HFF-Myc (cell line): ENCODE measurements around the gene INPP5A.
"Not testable (repeated sequence)": the region's sequence is repeated elsewhere in the genome, so short reads cannot be mapped to it uniquely, and the experiment has no call there.

Experiments used
- DNase-seq: peaks from one replicate; pipeline ENCODE4 v3.0.0-alpha.2; 2011; ENCODE audit warnings: low read depth; ENCODE audit errors: extremely low read depth
- H3K4me3 ChIP-seq: replicated peaks from 2 replicates; pipeline ENCODE4 v1.5.1; 2011; ENCODE audit warnings: low read depth, mild to moderate bottlenecking, control low read depth, low read length
- TF ChIP-seq, protein P1 (sequence below): IDR thresholded peaks from 2 replicates; pipeline ENCODE4 v1.5.1; 2012; ENCODE audit warnings: mild to moderate bottlenecking, low read depth, low read length, control low read depth; ENCODE audit errors: missing control alignments

Gene INPP5A

GRCh38 chr10:132817701-132818211 is 280.2 kb downstream of the INPP5A start:
- TF ChIP-seq, protein P1, sequence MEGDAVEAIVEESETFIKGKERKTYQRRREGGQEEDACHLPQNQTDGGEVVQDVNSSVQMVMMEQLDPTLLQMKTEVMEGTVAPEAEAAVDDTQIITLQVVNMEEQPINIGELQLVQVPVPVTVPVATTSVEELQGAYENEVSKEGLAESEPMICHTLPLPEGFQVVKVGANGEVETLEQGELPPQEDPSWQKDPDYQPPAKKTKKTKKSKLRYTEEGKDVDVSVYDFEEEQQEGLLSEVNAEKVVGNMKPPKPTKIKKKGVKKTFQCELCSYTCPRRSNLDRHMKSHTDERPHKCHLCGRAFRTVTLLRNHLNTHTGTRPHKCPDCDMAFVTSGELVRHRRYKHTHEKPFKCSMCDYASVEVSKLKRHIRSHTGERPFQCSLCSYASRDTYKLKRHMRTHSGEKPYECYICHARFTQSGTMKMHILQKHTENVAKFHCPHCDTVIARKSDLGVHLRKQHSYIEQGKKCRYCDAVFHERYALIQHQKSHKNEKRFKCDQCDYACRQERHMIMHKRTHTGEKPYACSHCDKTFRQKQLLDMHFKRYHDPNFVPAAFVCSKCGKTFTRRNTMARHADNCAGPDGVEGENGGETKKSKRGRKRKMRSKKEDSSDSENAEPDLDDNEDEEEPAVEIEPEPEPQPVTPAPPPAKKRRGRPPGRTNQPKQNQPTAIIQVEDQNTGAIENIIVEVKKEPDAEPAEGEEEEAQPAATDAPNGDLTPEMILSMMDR, result no peak
- DNase-seq, result no peak
- no peak overlapping the region for H3K4me3 ChIP-seq

GRCh38 chr10:132820056-132820455 is 282.5 kb downstream of the INPP5A start:
- DNase-seq, result no peak
- H3K4me3 ChIP-seq, result no peak overlapping the region
- TF ChIP-seq, protein P1, result no peak

DNA sequence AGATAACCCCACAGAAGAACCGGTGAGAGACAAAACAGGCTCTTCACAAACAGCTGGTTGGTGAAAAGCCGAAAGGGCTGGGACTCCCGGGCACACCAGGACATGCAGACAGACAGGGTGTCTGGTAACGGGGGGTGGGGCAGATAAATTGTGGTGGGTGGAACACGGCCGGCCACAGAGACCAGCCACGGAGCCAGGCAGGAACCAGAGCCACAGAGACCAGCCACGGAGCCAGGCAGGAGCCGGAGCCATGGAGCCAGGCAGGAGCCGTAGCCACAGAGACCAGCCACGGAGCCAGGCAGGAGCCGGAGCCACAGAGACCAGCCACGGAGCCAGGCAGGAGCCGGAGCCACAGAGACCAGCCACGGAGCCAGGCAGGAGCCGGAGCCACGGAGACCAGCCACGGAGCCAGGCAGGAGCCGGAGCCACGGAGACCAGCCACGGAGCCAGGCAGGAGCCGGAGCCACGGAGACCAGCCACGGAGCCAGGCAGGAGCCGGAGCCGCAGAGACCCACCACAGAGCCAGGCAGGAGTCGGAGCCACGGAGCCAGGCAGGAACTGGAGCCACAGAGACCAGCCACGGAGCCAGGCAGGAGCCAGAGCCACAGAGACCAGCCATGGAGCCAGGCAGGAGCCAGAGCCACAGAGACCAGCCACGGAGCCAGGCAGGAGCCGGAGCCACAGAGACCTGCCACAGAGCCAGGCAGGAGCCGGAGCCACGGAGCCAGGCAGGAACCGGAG is 288.4 kb downstream of the INPP5A start:
- H3K4me3 ChIP-seq, DNase-seq: not testable (repeated sequence)

- TF ChIP-seq, protein P1, result no peak
Measured at GRCh38 chr10:132826524-132827422, 289.2 kb downstream of the INPP5A start.

DNA sequence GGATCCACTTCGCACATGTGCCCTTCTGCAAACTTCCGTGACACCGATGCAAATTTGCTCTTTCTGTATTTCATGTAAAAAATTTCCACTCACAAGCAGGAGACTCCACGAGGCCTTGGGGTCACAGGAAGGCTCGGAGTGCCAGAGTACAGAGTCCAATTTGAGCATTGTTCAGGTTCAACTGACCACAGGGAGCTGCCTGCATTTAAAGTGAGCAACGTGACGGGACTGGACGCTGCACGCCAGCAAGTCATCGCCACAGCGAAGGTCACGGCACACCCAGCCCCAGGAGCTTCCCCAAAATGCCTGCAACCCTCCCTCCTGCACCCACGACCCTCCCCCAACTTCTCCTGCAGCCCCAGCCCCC is 289.8 kb downstream of the INPP5A start:
- no peak for DNase-seq
- TF ChIP-seq, protein P1, result no peak
- H3K4me3 ChIP-seq, result no peak overlapping the region

More at GRCh38 chr10:132826524-132827422, 289.2 kb downstream of the INPP5A start:
- DNase-seq, result no peak
- no peak overlapping the region for H3K4me3 ChIP-seq

DNA sequence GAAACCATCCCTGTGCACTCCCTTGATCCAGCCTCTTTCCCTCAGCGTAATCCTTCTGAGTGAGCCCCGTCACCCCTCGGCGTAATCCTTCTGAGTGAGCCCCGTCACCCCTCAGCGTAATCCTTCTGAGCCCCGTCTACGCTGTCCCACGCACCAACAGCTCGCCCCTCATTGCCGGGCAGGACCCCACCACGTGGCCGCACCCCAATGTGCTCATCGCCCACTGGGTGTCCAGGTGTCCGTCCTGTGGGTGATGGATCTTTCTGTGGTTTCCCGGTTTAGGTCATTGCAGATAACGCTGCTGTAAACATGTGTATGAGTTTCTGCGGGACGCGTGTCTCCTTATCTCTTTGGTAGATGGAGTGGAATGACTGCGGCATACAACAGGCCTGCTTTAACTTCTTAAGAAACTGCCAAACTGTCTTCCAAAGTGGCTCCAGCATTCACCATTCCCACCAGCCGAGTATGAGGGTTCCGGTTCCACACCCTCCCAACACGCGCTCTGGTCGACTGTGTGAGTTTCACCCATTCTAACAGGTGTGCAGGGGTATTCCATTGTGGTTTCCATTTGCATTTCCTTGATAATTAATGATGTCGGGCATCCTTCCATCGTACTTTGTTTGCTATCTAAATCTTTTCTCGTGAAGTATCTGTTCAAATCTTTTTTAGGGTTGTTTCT is 290.4 kb downstream of the INPP5A start:
- no peak overlapping the region for H3K4me3 ChIP-seq
- TF ChIP-seq, protein P1, result no peak
- DNase-seq, result no peak
